C4-2B (cell line): ENCODE data around the gene STYX.

Experiments used
- ZFX ChIP-seq: fragments of 450-650 bp; IDR thresholded peaks from 2 replicates; pipeline ENCODE4 v1.6.1; 2017
- TF ChIP-seq, protein P1 (sequence below): fragments of 450-650 bp; conservative IDR thresholded peaks from 2 replicates; pipeline ENCODE4 v1.5.1; 2017; ENCODE audit warnings: mild to moderate bottlenecking

DNA sequence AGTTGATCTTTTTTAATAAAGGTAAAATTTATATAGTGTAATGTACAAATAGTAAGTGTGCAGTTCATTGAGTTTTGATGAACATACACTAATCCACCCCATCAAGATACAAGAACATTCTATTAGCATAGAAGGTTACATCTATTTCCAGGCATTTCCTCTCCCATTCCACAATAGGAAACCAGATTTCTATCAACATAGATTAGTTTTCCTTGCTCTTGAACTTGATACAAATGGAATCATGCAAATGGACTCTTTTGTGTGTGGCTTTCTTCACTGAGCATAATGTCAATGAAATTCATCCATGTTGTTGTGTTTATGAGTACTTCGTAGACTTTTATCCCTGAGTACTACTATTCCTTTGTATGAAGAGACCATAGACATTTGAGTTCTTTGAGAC, 10.8 kb downstream of the STYX start:
- TF ChIP-seq, protein P1, sequence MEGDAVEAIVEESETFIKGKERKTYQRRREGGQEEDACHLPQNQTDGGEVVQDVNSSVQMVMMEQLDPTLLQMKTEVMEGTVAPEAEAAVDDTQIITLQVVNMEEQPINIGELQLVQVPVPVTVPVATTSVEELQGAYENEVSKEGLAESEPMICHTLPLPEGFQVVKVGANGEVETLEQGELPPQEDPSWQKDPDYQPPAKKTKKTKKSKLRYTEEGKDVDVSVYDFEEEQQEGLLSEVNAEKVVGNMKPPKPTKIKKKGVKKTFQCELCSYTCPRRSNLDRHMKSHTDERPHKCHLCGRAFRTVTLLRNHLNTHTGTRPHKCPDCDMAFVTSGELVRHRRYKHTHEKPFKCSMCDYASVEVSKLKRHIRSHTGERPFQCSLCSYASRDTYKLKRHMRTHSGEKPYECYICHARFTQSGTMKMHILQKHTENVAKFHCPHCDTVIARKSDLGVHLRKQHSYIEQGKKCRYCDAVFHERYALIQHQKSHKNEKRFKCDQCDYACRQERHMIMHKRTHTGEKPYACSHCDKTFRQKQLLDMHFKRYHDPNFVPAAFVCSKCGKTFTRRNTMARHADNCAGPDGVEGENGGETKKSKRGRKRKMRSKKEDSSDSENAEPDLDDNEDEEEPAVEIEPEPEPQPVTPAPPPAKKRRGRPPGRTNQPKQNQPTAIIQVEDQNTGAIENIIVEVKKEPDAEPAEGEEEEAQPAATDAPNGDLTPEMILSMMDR: no peak
- no peak for TF ChIP-seq ZFX
